ENCODE measurements around the gene HBS1L. TPM values are rescaled to one million over a fixed set of nuclear protein-coding genes. Genes with fewer than 3 reads are reported as not detected.
A peak's percentile ranks its signal among the peaks of the same experiment; 100 is the strongest.

HBS1L gene
- total and polyA plus RNA-seq, 10 of the 15 experiments (the other 5 are each of a cell fraction or from before 2014, with no cell fraction given) = 58.7 to 142 (median 78.8) TPM

DNA sequence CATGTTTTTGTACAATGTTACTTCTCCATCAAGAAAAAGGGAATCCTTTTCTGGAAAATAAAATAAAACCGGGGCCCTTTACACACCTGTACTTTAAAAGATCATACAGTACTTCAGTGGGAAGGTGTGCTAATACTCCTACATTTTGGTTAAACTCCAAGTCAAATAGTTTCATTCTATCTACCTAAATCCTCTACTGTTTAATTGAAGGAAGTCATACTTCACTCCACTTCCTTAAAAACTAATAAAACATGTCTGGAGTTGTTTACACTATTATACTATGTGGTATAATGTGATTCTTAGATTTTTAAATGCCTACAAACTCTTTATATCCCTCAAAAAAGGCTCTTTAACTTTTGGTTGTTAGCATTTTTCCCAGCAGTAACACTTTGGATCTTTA lies 18.6 kb upstream of the HBS1L start:
- H3K27ac ChIP-seq (ENCODE audit: control insufficient read depth, insufficient read depth) = no peak overlapping the region
- CTCF ChIA-PET = interaction anchor here (1.2 kb wide), 1 partner anchor 350 kb away, joined by 3 read pairs; no protein-coding TSS in a partner anchor
- intact Hi-C loops (cut with micrococcal nuclease; ENCODE audit: unreplicated experiment) = no loop called here

GRCh38 chr6:135072753-135073152 lies 18.1 kb upstream of the HBS1L start:
- ChIA-PET CTCF (interaction anchor here (1.2 kb wide), 1 partner anchor 350 kb away, joined by 3 read pairs; no protein-coding TSS in a partner anchor), POLR2A (no interaction called here), RAD21 (ENCODE audit: unreplicated experiment) (no interaction called here), SMC1A (ENCODE audit: uncharacterized antibody, unreplicated experiment) (interaction anchor here (1.1 to 2.0 kb wide), 2 partner anchors 14 kb away, joined by 3 to 10 read pairs; no protein-coding TSS in a partner anchor)
- no peaks in the 10 kb centered on the region for H3K79me2 ChIP-seq (ENCODE audit: control insufficient read depth, insufficient read depth, low read length)
- no peaks in the 10 kb centered on the region for H4K20me1 ChIP-seq (ENCODE audit: control insufficient read depth, insufficient read depth)
- H3K36me3 ChIP-seq (ENCODE audit: control insufficient read depth in 2 of 2, insufficient read depth in 2 of 2, low read length in 1 of 2) = no peaks in the 10 kb centered on the region
- H3K27me3 ChIP-seq (replicated peaks in 1 of 2; ENCODE audit: control insufficient read depth in 2 of 2, insufficient read depth in 2 of 2, low read length in 1 of 2) = no peaks in the 10 kb centered on the region
- intact Hi-C loops (cut with micrococcal nuclease; ENCODE audit: unreplicated experiment) (no loop called here), in situ Hi-C loops (cut with MboI) (no loop called here)
- peak overlapping the region; percentile 9; the same call in 1 of the 2 replicates for H2AFZ ChIP-seq (ENCODE audit: control insufficient read depth, low read depth, low read length)
- no peak overlapping the region for H3K4me2 ChIP-seq (ENCODE audit: control insufficient read depth, insufficient read depth)
- 74% methylated on average over 3 of the region's 3 CpGs for WGBS (ENCODE audit: insufficient coverage, insufficient replicate concordance, low lambda C conversion rate, missing lambda C conversion rate)
- no peak overlapping the region for H3K4me3 ChIP-seq
- ATAC-seq (no peak), FAIRE-seq (no peak), DNase-seq (ENCODE audit: low read depth, low spot score) (no peak)
- H3K9ac ChIP-seq (ENCODE audit: control insufficient read depth, insufficient read depth, low read length) = no peak overlapping the region
- H3K4me1 ChIP-seq (ENCODE audit: control insufficient read depth, insufficient read depth, low read length) = no peaks in the 10 kb centered on the region
- no peaks in the 10 kb centered on the region for H3K9me3 ChIP-seq (replicated peaks; ENCODE audit: control insufficient read depth, insufficient read depth, low read length)
- no peak overlapping the region for H3K27ac ChIP-seq (ENCODE audit: control insufficient read depth, insufficient read depth)
- BruUV-seq (replicated peaks) = no TSS peak
- no peak for TF ChIP-seq TCF12 (IDR thresholded peaks at IDR 0.05; ENCODE audit: low read depth, low read length)
- TF ChIP-seq HDGF (IDR thresholded peaks at IDR 0.05) = no peak
- no peak for TF ChIP-seq ZSCAN29 (IDR thresholded peaks at IDR 0.05)
- no peak for TF ChIP-seq ZNF384 (IDR thresholded peaks at IDR 0.05; ENCODE audit: borderline replicate concordance, low read depth, low read length)
- TF ChIP-seq MTA2 (IDR thresholded peaks at IDR 0.05; ENCODE audit: low read depth) = no peak
- TF ChIP-seq PRDM15 (CRISPR knock-in tag; IDR thresholded peaks at IDR 0.05) = no peak
- TF ChIP-seq ZBTB4 (CRISPR knock-in tag; IDR thresholded peaks at IDR 0.05) = no peak
- TF ChIP-seq TAF1 (IDR thresholded peaks at IDR 0.05; ENCODE audit: borderline replicate concordance, low read depth, low read length) = no peak
- TF ChIP-seq CHD4 (IDR thresholded peaks at IDR 0.05) = no peak

More for the DNA sequence above, 18.6 kb upstream of the HBS1L start:
- BruUV-seq (replicated peaks) = no TSS peak
- no peak for FAIRE-seq
- WGBS (ENCODE audit: insufficient coverage, insufficient replicate concordance, low lambda C conversion rate, missing lambda C conversion rate) = 20% methylated on average over 1 of the region's 1 CpG
- ChIA-PET RAD21 (ENCODE audit: unreplicated experiment) (no interaction called here), SMC1A (ENCODE audit: uncharacterized antibody, unreplicated experiment) (interaction anchor here (2.0 kb wide), 1 partner anchor 14 kb away, joined by 10 read pairs; no protein-coding TSS in a partner anchor), POLR2A (no interaction called here)
- in situ Hi-C loops (cut with MboI) = no loop called here
- Histone ChIP-seq H3K4me3 (no peak overlapping the region), H3K4me1 (ENCODE audit: control insufficient read depth, insufficient read depth, low read length) (no peaks in the 10 kb centered on the region), H4K20me1 (ENCODE audit: control insufficient read depth, insufficient read depth) (no peaks in the 10 kb centered on the region), H2AFZ (ENCODE audit: control insufficient read depth, low read depth, low read length) (no peak overlapping the region), H3K36me3 (ENCODE audit: control insufficient read depth in 2 of 2, insufficient read depth in 2 of 2, low read length in 1 of 2) (no peaks in the 10 kb centered on the region), H3K9me3 (replicated peaks; ENCODE audit: control insufficient read depth, insufficient read depth, low read length) (no peaks in the 10 kb centered on the region), H3K4me2 (ENCODE audit: control insufficient read depth, insufficient read depth) (no peak overlapping the region), H3K79me2 (ENCODE audit: control insufficient read depth, insufficient read depth, low read length) (no peaks in the 10 kb centered on the region), H3K27me3 (replicated peaks in 1 of 2; ENCODE audit: control insufficient read depth in 2 of 2, insufficient read depth in 2 of 2, low read length in 1 of 2) (no peaks in the 10 kb centered on the region), H3K9ac (ENCODE audit: control insufficient read depth, insufficient read depth, low read length) (no peak overlapping the region)
- TF ChIP-seq ETV6 (conservative IDR thresholded peaks at IDR 0.05 in 1 of 2, IDR thresholded peaks at IDR 0.05 in 1 of 2; ENCODE audit: borderline replicate concordance in 1 of 2, low read depth in 1 of 2) (no peak), SMC3 (IDR thresholded peaks at IDR 0.05; ENCODE audit: borderline replicate concordance, low read length) (no peak), PAX8 (IDR thresholded peaks at IDR 0.05) (no peak), CEBPB (IDR thresholded peaks at IDR 0.05; ENCODE audit: borderline replicate concordance in 1 of 2, low read depth in 2 of 2, low read length in 2 of 2) (no peak), GATAD2B (conservative IDR thresholded peaks at IDR 0.05; ENCODE audit: low read depth) (no peak), CHD1 (IDR thresholded peaks at IDR 0.05; ENCODE audit: low read depth, low read length) (no peak), SREBF1 (IDR thresholded peaks at IDR 0.05; ENCODE audit: low read length) (no peak)
- ATAC-seq = no peak
- DNase-seq (ENCODE audit: low read depth, low spot score) = no peak

Data from GM12878 (cell line).